Measurements from ENCODE around the gene SLC6A17. TPM values are rescaled to one million over a fixed set of nuclear protein-coding genes. Genes with fewer than 3 reads are reported as not detected.

Gene SLC6A17
- total RNA-seq, 1 donor from 2014 or later, result not detected

- H3K27me3 Mint-ChIP-seq, result peaks cover 30% of the 10 kb centered on the region
Measured at GRCh38 chr1:110249256-110249655, 99.0 kb downstream of the SLC6A17 start.

GRCh38 chr1:110250008-110250407 is 99.7 kb downstream of the SLC6A17 start:
- DNase-seq (ENCODE audit: low spot score, unreplicated experiment), result no peak
- Mint-ChIP-seq H3K27ac (no peak overlapping the region), H3K4me1 (ENCODE audit: low read depth) (no peaks in the 10 kb centered on the region), H3K36me3 (ENCODE audit: insufficient read depth) (no peaks in the 10 kb centered on the region), H3K4me3 (ENCODE audit: low read depth) (no peak overlapping the region), H3K9me3 (ENCODE audit: low read depth) (no peaks in the 10 kb centered on the region), H3K27me3 (peaks cover 27% of the 10 kb centered on the region)
- TF ChIP-seq CTCF (IDR thresholded peaks at IDR 0.05; ENCODE audit: unreplicated experiment), result no peak

More at GRCh38 chr1:110249256-110249655, 99.0 kb downstream of the SLC6A17 start:
- no peak for DNase-seq (ENCODE audit: low spot score, unreplicated experiment)
- no peak for TF ChIP-seq CTCF (IDR thresholded peaks at IDR 0.05; ENCODE audit: unreplicated experiment)
- no peaks in the 10 kb centered on the region for H3K36me3 Mint-ChIP-seq (ENCODE audit: insufficient read depth)
- H3K9me3 Mint-ChIP-seq (ENCODE audit: low read depth), result no peaks in the 10 kb centered on the region
- H3K4me3 Mint-ChIP-seq (ENCODE audit: low read depth), result no peak overlapping the region
- no peak overlapping the region for H3K27ac Mint-ChIP-seq
- H3K4me1 Mint-ChIP-seq (ENCODE audit: low read depth), result no peaks in the 10 kb centered on the region

- H3K27me3 Mint-ChIP-seq, result peaks cover 20% of the 10 kb centered on the region
- H3K4me1 Mint-ChIP-seq (ENCODE audit: low read depth), result no peaks in the 10 kb centered on the region
Measured at GRCh38 chr1:110250749-110251148, 100.5 kb downstream of the SLC6A17 start.

More at GRCh38 chr1:110250749-110251148, 100.5 kb downstream of the SLC6A17 start:
- no peak for TF ChIP-seq CTCF (IDR thresholded peaks at IDR 0.05; ENCODE audit: unreplicated experiment)
- Mint-ChIP-seq H3K9me3 (ENCODE audit: low read depth) (no peaks in the 10 kb centered on the region), H3K36me3 (ENCODE audit: insufficient read depth) (no peaks in the 10 kb centered on the region), H3K27ac (no peak overlapping the region), H3K4me3 (ENCODE audit: low read depth) (no peak overlapping the region)
- no peak for DNase-seq (ENCODE audit: low spot score, unreplicated experiment)

Other genes starting within 250 kb of the SLC6A17 start
- gene CSF1, start 239.6 kb upstream of the SLC6A17 start, total RNA-seq, result 0.89 and 2.9 TPM in 2 replicates
- gene AHCYL1, start 165.7 kb upstream of the SLC6A17 start, total RNA-seq, result 90.2 and 101 TPM in 2 replicates
- 79.1 and 86.4 TPM in 2 replicates for gene STRIP1, start 115.9 kb upstream of the SLC6A17 start, total RNA-seq
- 2.8 and 3.7 TPM in 2 replicates for gene ALX3, start 79.8 kb upstream of the SLC6A17 start, total RNA-seq
- 0.20 TPM in 1 of 2 replicates, not detected in the other for gene UBL4B, start 38.1 kb upstream of the SLC6A17 start, total RNA-seq
- 1.1 and 1.5 TPM in 2 replicates for gene KCNC4, start 59.8 kb downstream of the SLC6A17 start, total RNA-seq
- 31.6 and 31.9 TPM in 2 replicates for gene RBM15, start 188.9 kb downstream of the SLC6A17 start, total RNA-seq
- gene SLC16A4, start 240.5 kb downstream of the SLC6A17 start, total RNA-seq, result 0.46 and 1.0 TPM in 2 replicates

Measured in progenitor cell of endocrine pancreas (in vitro differentiated cells).